Ectodermal cell (in vitro differentiated cells): ENCODE measurements around the gene NDUFAF8.
"Not testable (repeated sequence)": the region's sequence is repeated elsewhere in the genome, so short reads cannot be mapped to it uniquely, and the experiment has no call there.

Experiments
- H3K27ac ChIP-seq: 2 replicates; pipeline ENCODE4 v1.7.0; 2013; ENCODE audit warnings: mild to moderate bottlenecking, low read depth, low read length; ENCODE audit not compliant: insufficient read depth, poor library complexity, severe bottlenecking
- H3K27me3 ChIP-seq: 2 replicates; pipeline ENCODE4 v1.7.0; 2013; ENCODE audit warnings: mild to moderate bottlenecking, low read length; ENCODE audit not compliant: insufficient read depth, control insufficient read depth, poor library complexity, severe bottlenecking
- H3K36me3 ChIP-seq: one replicate; pipeline ENCODE4 v1.7.0; 2013; ENCODE audit warnings: low read length; ENCODE audit not compliant: control insufficient read depth, insufficient read depth
- H3K4me1 ChIP-seq: one replicate; pipeline ENCODE4 v1.7.0; 2013; ENCODE audit warnings: low read length; ENCODE audit not compliant: control insufficient read depth, insufficient read depth
- H3K4me3 ChIP-seq: 2 replicates; pipeline ENCODE4 v1.7.0; 2013; ENCODE audit warnings: low read depth, low read length, control low read depth; ENCODE audit not compliant: insufficient read depth
- H3K9me3 ChIP-seq: 2 replicates; pipeline ENCODE4 v1.7.0; 2013; ENCODE audit warnings: mild to moderate bottlenecking, low read length, moderate library complexity; ENCODE audit not compliant: control insufficient read depth
- WGBS, 2 experiments: methylation state at CpG; one replicate each; pipeline ENCODE4 v1.1.7; 2013; ENCODE audit warnings: missing lambda C conversion rate in 2 of 2; 5-methylcytosine and 5-hydroxymethylcytosine counted together

NDUFAF8 gene

DNA sequence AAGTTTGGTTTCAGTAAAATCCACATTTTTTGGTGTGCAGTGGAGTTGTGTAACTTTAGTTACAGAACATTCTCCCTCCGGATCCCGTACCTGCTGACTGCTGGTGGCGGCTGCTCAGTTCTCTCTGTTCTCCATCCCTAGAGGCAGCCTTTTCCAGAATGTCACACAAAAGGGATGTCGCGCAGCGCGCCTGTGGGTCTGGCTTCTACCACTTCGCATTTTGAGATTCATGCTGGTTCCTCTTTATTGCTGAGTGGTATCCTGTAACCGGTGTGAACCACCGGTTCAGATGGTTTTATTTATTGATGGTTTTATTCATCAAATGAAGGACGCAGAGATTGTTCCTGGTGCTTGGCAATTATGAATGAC, 15.4 kb upstream of the NDUFAF8 start:
- peaks cover 6% of the 10 kb centered on the region for H3K27me3 ChIP-seq
- no peaks in the 10 kb centered on the region for H3K9me3 ChIP-seq
- H3K4me3 ChIP-seq = no peak overlapping the region
- 76 to 78% methylated on average over 11 of the region's 11 CpGs for WGBS, 2 experiments
- H3K27ac ChIP-seq = no peak overlapping the region
- H3K36me3 ChIP-seq = no peaks in the 10 kb centered on the region
- H3K4me1 ChIP-seq = peaks cover 11% of the 10 kb centered on the region

DNA sequence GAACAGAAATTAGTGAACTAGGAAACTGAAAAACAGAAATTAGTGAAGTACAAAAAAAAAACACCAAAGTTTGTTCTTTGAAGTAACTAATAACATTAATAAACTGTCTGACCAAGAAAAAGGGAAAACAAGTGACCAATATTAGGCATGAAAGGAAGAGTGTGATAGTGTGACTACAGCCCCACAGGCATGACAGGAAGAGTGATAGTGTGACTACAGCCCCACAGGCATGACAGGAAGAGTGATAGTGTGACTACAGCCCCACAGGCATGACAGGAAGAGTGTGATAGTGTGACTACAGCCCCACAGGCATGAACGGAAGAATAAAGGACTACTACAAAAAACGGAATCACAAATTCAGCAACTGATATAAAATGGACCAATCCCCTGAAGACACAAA, 11.5 kb upstream of the NDUFAF8 start:
- H3K27ac ChIP-seq, H3K27me3 ChIP-seq, H3K4me1 ChIP-seq, H3K4me3 ChIP-seq, H3K9me3 ChIP-seq, H3K36me3 ChIP-seq: not testable (repeated sequence)
- 88 to 94% methylated on average over 1 to 2 of the region's 2 CpGs for WGBS, 2 experiments

- Histone ChIP-seq H3K36me3 (peaks cover 8% of the 10 kb centered on the region), H3K4me3 (no peak overlapping the region), H3K9me3 (no peaks in the 10 kb centered on the region), H3K4me1 (no peaks in the 10 kb centered on the region), H3K27me3 (peaks cover 6% of the 10 kb centered on the region), H3K27ac (no peak overlapping the region)
- 89 to 91% methylated on average over 9 of the region's 9 CpGs for WGBS, 2 experiments
Observed at GRCh38 chr17:81228420-81228819, 10.7 kb upstream of the NDUFAF8 start.

DNA sequence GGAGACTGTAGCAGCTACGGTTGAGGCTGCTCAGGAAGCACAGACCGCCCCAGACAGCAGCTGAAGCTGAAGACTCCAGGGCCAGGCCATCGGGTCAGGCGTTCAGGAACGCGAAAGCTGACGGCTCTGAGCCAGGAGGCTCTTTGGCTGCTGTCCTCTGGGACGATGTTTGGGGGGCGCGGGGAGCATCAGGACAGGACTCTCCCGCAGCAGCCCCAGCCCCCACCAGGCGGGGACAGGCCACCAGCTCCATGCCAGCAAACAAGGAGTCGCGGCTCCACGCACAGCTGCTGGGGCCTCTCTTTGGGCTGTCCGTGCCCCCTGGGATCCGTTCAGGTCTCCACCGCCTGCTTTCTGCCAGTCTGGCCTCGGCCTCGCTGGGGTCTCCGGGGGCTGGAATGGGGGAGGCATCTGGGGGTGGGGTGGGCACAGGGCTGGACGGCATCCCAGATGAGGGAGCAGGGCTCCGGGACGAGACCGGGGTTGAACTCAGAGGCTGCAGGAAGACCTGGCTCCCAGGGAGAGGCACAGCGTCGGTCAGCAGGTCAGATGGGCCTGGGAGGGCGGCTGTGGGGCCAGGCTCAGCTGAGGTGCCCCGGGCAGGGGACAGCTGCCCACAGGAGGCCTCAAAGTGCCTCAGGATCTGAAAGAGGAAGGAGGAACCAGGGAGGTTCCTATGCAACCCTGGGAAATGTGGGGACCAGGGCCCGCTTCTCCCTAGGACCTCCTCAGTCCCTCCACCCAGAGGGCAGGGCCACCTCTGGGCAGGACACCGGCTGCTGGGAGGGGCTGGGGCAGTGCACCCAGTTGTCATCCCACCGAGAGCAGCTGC, 10.1 kb upstream of the NDUFAF8 start:
- Histone ChIP-seq H3K4me3 (no peak overlapping the region), H3K27me3 (no peaks in the 10 kb centered on the region), H3K4me1 (no peaks in the 10 kb centered on the region), H3K27ac (no peak overlapping the region), H3K36me3 (peaks cover 8% of the 10 kb centered on the region), H3K9me3 (no peaks in the 10 kb centered on the region)
- 94 to 95% methylated on average over 32 of the region's 32 CpGs for WGBS, 2 experiments

DNA sequence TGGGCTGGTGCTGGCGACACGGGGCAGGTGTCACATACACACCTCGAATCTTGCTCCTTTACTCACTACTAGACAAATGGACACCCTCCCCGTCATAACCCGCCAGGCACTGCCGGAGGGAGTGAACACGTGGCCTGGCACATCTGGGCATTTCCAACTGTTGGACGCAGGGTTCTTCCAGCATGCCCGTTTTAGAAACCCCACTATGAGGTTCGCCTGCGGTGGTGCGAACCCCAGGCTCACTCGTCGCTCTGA, 9.5 kb upstream of the NDUFAF8 start:
- Histone ChIP-seq H3K4me1 (no peaks in the 10 kb centered on the region), H3K4me3 (no peak overlapping the region), H3K36me3 (peaks cover 8% of the 10 kb centered on the region), H3K9me3 (no peaks in the 10 kb centered on the region), H3K27me3 (no peaks in the 10 kb centered on the region), H3K27ac (no peak overlapping the region)
- WGBS, 2 experiments = 96% methylated on average over 14 of the region's 14 CpGs

DNA sequence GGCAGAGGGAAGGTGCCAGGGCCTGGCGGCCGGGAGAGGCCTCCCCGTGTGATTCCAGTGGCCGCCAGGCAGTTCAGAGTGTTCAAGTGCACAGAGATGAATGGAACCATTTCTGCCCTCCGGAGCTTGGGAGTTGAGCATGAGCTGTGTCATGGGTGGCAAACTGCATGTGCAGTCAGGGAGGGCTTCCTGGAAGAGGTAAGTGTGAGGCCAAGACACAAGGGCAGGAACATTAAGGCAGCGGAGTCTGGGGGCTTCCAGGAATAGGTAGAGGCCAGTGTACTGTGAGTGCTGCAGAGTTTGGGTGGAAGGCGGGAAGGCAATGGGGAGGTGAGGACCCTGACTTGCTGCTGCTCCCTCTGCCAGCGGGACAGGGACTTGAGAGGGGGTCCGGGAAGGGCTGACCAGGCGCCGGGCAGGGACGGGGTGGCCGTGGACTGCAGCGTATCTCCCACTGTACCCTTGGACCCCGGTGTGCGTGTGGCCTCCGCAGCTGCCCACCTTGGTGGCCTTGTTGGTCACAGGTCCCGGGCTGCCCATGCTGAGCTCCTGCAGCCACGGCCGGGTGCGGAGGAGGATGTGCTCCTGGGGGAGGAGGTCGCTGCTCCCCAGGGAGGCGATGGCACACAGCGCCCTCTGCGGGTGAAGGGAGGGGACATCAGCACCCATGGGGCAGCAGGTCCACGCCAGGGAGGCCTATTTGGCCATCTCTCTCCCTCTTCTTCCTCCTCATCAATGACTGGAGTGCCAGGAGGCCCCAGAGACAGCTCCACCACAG, 8.9 kb upstream of the NDUFAF8 start:
- no peak overlapping the region for H3K27ac ChIP-seq
- H3K4me1 ChIP-seq = no peaks in the 10 kb centered on the region
- no peaks in the 10 kb centered on the region for H3K9me3 ChIP-seq
- WGBS, 2 experiments = 93 to 94% methylated on average over 26 of the region's 26 CpGs
- peaks cover 8% of the 10 kb centered on the region for H3K36me3 ChIP-seq
- no peaks in the 10 kb centered on the region for H3K27me3 ChIP-seq
- H3K4me3 ChIP-seq = no peak overlapping the region

DNA sequence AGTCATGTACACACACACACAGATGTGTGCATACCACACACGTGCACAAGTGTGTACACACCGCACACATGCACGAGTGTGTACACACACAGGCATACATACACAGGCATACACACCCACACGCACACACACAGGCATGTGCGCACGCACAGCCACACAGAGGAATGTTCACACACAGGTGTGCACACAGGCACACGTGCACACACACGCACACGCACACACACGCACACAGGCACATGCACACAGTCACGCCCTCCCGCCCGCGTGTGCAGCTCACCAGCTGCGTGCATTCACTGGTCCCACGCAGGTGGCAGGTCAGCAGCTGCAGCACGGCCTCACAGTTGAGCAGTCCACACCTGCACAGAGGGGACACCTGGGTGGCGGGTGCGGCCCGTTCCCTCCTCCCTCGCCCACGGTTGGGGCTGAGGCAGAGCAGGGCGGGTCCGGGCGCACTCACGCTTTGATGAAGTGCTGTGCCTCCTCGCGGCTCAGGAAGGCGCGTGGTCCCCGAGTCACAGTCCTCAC, 7.9 kb upstream of the NDUFAF8 start:
- H3K9me3 ChIP-seq = no peaks in the 10 kb centered on the region
- H3K27me3 ChIP-seq = no peaks in the 10 kb centered on the region
- H3K4me1 ChIP-seq = no peaks in the 10 kb centered on the region
- no peak overlapping the region for H3K27ac ChIP-seq
- no peak overlapping the region for H3K4me3 ChIP-seq
- WGBS, 2 experiments = 92 to 93% methylated on average over 31 of the region's 31 CpGs
- H3K36me3 ChIP-seq = peaks cover 8% of the 10 kb centered on the region

- Histone ChIP-seq H3K27me3 (no peaks in the 10 kb centered on the region), H3K4me3 (no peak overlapping the region), H3K9me3 (no peaks in the 10 kb centered on the region), H3K36me3 (peaks cover 8% of the 10 kb centered on the region), H3K4me1 (no peaks in the 10 kb centered on the region), H3K27ac (no peak overlapping the region)
- 96 to 97% methylated on average over 43 of the region's 43 CpGs for WGBS, 2 experiments
Observed at GRCh38 chr17:81231766-81232581, 7.1 kb upstream of the NDUFAF8 start.

GRCh38 chr17:81232616-81233241, 6.4 kb upstream of the NDUFAF8 start:
- no peaks in the 10 kb centered on the region for H3K27me3 ChIP-seq
- peaks cover 3% of the 10 kb centered on the region for H3K4me1 ChIP-seq
- no peaks in the 10 kb centered on the region for H3K9me3 ChIP-seq
- no peak overlapping the region for H3K27ac ChIP-seq
- peaks cover 8% of the 10 kb centered on the region for H3K36me3 ChIP-seq
- H3K4me3 ChIP-seq = no peak overlapping the region
- WGBS, 2 experiments = 92 to 95% methylated on average over 19 of the region's 19 CpGs
